ENCODE measurements around the gene NCOR2. TPM values are rescaled to one million over a fixed set of nuclear protein-coding genes. Genes with fewer than 3 reads are reported as not detected.

The NCOR2 gene
- total and polyA plus RNA-seq, 10 of the 15 experiments (the other 5 are each of a cell fraction or from before 2014, with no cell fraction given), result 0.43 to 179 (median 14.9) TPM

- no peak for TF ChIP-seq BCL3 (IDR thresholded peaks at IDR 0.05; ENCODE audit: borderline replicate concordance, insufficient read depth, low read depth, low read length, poor library complexity, severe bottlenecking)
- no peak for TF ChIP-seq YY1 (IDR thresholded peaks at IDR 0.05; ENCODE audit: low read depth, low read length)
These were observed 41.0 kb upstream of the NCOR2 start (continued) for GRCh38 chr12:124608450-124608870.

- BruUV-seq (replicated peaks), result no TSS peak
- H3K4me1 ChIP-seq (ENCODE audit: control insufficient read depth, insufficient read depth, low read length), result peaks cover 25% of the 10 kb centered on the region
- in situ Hi-C loops (cut with MboI), result no loop called here
- TF ChIP-seq NRF1 (conservative IDR thresholded peaks at IDR 0.05; ENCODE audit: low read depth, low read length) (no peak), MEF2A (IDR thresholded peaks at IDR 0.05; ENCODE audit: insufficient read depth, low read depth, low read length) (no peak), ESRRA (IDR thresholded peaks at IDR 0.05; ENCODE audit: low read length) (no peak), GABPA (IDR thresholded peaks at IDR 0.05; ENCODE audit: low read depth) (no peak), ZNF24 (IDR thresholded peaks at IDR 0.05) (no peak), ASH2L (IDR thresholded peaks at IDR 0.05; ENCODE audit: borderline replicate concordance, low read depth) (no peak), MTA2 (IDR thresholded peaks at IDR 0.05; ENCODE audit: low read depth) (no peak), SMC3 (IDR thresholded peaks at IDR 0.05; ENCODE audit: borderline replicate concordance, low read length) (no peak), MEF2B (IDR thresholded peaks at IDR 0.05; ENCODE audit: partially characterized antibody, poor library complexity, severe bottlenecking) (no peak), SREBF1 (IDR thresholded peaks at IDR 0.05; ENCODE audit: low read length) (no peak), SMARCA5 (IDR thresholded peaks at IDR 0.05) (no peak), IKZF2 (IDR thresholded peaks at IDR 0.05) (no peak), ZBTB11 (CRISPR knock-in tag; IDR thresholded peaks at IDR 0.05) (no peak), DPF2 (IDR thresholded peaks at IDR 0.05) (no peak)
- H2AFZ ChIP-seq (ENCODE audit: control insufficient read depth, low read depth, low read length), result no peak overlapping the region
- no peak overlapping the region for H3K27ac ChIP-seq (ENCODE audit: control insufficient read depth, insufficient read depth)
- no peaks in the 10 kb centered on the region for H3K79me2 ChIP-seq (ENCODE audit: control insufficient read depth, insufficient read depth, low read length)
- H3K9ac ChIP-seq (ENCODE audit: control insufficient read depth, insufficient read depth, low read length), result no peak overlapping the region
- intact Hi-C loops (cut with micrococcal nuclease; ENCODE audit: unreplicated experiment), result no loop called here
- H3K4me3 ChIP-seq, result no peak overlapping the region
- ATAC-seq (no peak), DNase-seq (ENCODE audit: low read depth, low spot score) (no peak), FAIRE-seq (no peak)
- SMC1A ChIA-PET (ENCODE audit: uncharacterized antibody, unreplicated experiment), result no interaction called here
- 89% methylated on average over 23 of the region's 23 CpGs for WGBS (ENCODE audit: insufficient coverage, insufficient replicate concordance, low lambda C conversion rate, missing lambda C conversion rate)
- H3K27me3 ChIP-seq (replicated peaks in 1 of 2; ENCODE audit: control insufficient read depth in 2 of 2, insufficient read depth in 2 of 2, low read length in 1 of 2), result no peaks in the 10 kb centered on the region; a peak in 1 of 4 replicates
- no peak overlapping the region for H3K4me2 ChIP-seq (ENCODE audit: control insufficient read depth, insufficient read depth)
- H3K36me3 ChIP-seq (ENCODE audit: control insufficient read depth in 2 of 2, insufficient read depth in 2 of 2, low read length in 1 of 2), result no peaks in the 10 kb centered on the region
- POLR2A ChIA-PET, result no interaction called here
- CTCF ChIA-PET, result interaction anchor here (1.3 kb wide), 1 partner anchor 39 kb away, joined by 3 read pairs; no protein-coding TSS in a partner anchor
- H3K9me3 ChIP-seq (replicated peaks; ENCODE audit: control insufficient read depth, insufficient read depth, low read length), result no peaks in the 10 kb centered on the region; the same call in 2 of the 3 replicates
- H4K20me1 ChIP-seq (ENCODE audit: control insufficient read depth, insufficient read depth), result no peaks in the 10 kb centered on the region
- RAD21 ChIA-PET (ENCODE audit: unreplicated experiment), result interaction anchor here (0.6 kb wide), 1 partner anchor 162 kb away, joined by 4 read pairs; no protein-coding TSS in a partner anchor
These were observed 40.4 kb upstream of the NCOR2 start for GRCh38 chr12:124607681-124608425.
